H1 (cell line): Measurements from ENCODE around the gene RGR. TPM values are rescaled to one million over a fixed set of nuclear protein-coding genes. Genes with fewer than 3 reads are reported as not detected.

Experiments used
- CTCF ChIA-PET: fragments of 300-600 bp; sonication (Branson Sonifier 250); formaldehyde crosslinking; loops from one replicate; lab custom pipeline; 2021; ENCODE audit not compliant: partially characterized antibody; lab: Charles Lee
- POLR2A ChIA-PET: fragments of 300-600 bp; sonication (Branson Sonifier 250); formaldehyde crosslinking; loops from one replicate; lab custom pipeline; 2021; ENCODE audit warnings: inconsistent platforms; ENCODE audit not compliant: partially characterized antibody; lab: Charles Lee
- DNase-seq, 2 experiments: peaks; one replicate each; pipeline versions ENCODE4 v3.0.0 to v3.0.0-alpha.2; 2010 to 2022; ENCODE audit warnings: low spot score in 2 of 2, low read depth in 1 of 2, mixed read lengths in 1 of 2
- FAIRE-seq: peaks from 2 replicates; lab custom pipeline; 2011; peaks lifted over from hg19 to GRCh38; lab: Jason Lieb, UNC
- H2AFZ ChIP-seq: 2 replicates; pipeline ENCODE4 v1.8.1; 2012; ENCODE audit warnings: low read length, inconsistent platforms
- H2AK5ac ChIP-seq: 2 replicates; pipeline ENCODE4 v1.6.1; 2013; ENCODE audit warnings: low read depth, low read length
- H2BK120ac ChIP-seq: replicated peaks from 2 replicates; pipeline ENCODE3; 2013; ENCODE audit warnings: low read depth, low read length, inconsistent platforms
- H2BK12ac ChIP-seq: 2 replicates; pipeline ENCODE4 v1.6.1; 2013; ENCODE audit warnings: low read depth, low read length
- H2BK15ac ChIP-seq: 2 replicates; pipeline ENCODE4 v1.6.1; 2013; ENCODE audit warnings: low read length
- H2BK20ac ChIP-seq: 2 replicates; pipeline ENCODE4 v1.6.1; 2013; ENCODE audit warnings: low read length
- H2BK5ac ChIP-seq: 2 replicates; pipeline ENCODE4 v1.6.1; 2013; ENCODE audit warnings: low read depth, low read length
- H3K14ac ChIP-seq: 2 replicates; pipeline ENCODE4 v1.6.1; 2013; ENCODE audit warnings: inconsistent platforms; ENCODE audit not compliant: insufficient read length
- H3K18ac ChIP-seq: 2 replicates; pipeline ENCODE4 v1.6.1; 2013; ENCODE audit warnings: low read length; ENCODE audit errors: extremely low read depth
- H3K23ac ChIP-seq: 2 replicates; pipeline ENCODE4 v1.6.1; 2013; ENCODE audit warnings: inconsistent platforms; ENCODE audit not compliant: insufficient read length
- H3K23me2 ChIP-seq: 2 replicates; pipeline ENCODE4 v1.6.1; 2013; ENCODE audit warnings: low read depth, low read length
- H3K27ac ChIP-seq: 2 replicates; pipeline ENCODE4 v1.6.1; 2011; ENCODE audit warnings: low read depth, low read length, inconsistent platforms
- H3K27me3 ChIP-seq, 4 experiments: replicated peaks in 1 of 4; 1 replicate in 1 of 4; 2 replicates in 3 of 4; pipeline versions ENCODE4 v1.6.1 to v1.8.1; 2011 to 2013; ENCODE audit warnings: low read length in 3 of 4, mild to moderate bottlenecking in 3 of 4, inconsistent platforms in 2 of 4, mixed read lengths in 2 of 4, moderate library complexity in 1 of 4; ENCODE audit not compliant: control insufficient read depth in 3 of 4, insufficient read depth in 3 of 4; ENCODE audit errors: extremely low read depth in 1 of 4
- H3K36me3 ChIP-seq, 4 experiments: 2 replicates each; pipeline versions ENCODE4 v1.6.1 to v1.8.1; 2011 to 2013; ENCODE audit warnings: mild to moderate bottlenecking in 4 of 4, low read length in 3 of 4, moderate library complexity in 2 of 4, control low read depth in 1 of 4, inconsistent platforms in 1 of 4; ENCODE audit not compliant: insufficient read depth in 4 of 4, control insufficient read depth in 2 of 4
- H3K4ac ChIP-seq: replicated peaks from 2 replicates; pipeline ENCODE3; 2013; ENCODE audit warnings: low read length, low read depth, mixed read lengths, inconsistent platforms; ENCODE audit not compliant: insufficient read length
- H3K4me1 ChIP-seq, 4 experiments: replicated peaks in 1 of 4; 1 replicate in 1 of 4; 2 replicates in 3 of 4; pipeline versions ENCODE4 v1.6.1 to v1.8.1; 2011 to 2013; ENCODE audit warnings: low read length in 3 of 4, inconsistent platforms in 2 of 4, mixed read lengths in 1 of 4; ENCODE audit not compliant: insufficient read depth in 4 of 4, control insufficient read depth in 3 of 4
- H3K4me2 ChIP-seq, 2 experiments: 2 replicates each; pipeline versions ENCODE4 v1.6.1 to v1.8.1; 2011 to 2013; ENCODE audit warnings: low read depth in 2 of 2, low read length in 2 of 2, control low read depth in 1 of 2, inconsistent platforms in 1 of 2, mild to moderate bottlenecking in 1 of 2; ENCODE audit not compliant: insufficient read depth in 1 of 2
- H3K4me3 ChIP-seq, 4 experiments: fragments of 200-600, 300-600 bp in 1 of 4; sonication (generic), shearing (Covaris generic), sonication (Bioruptor Twin) in 1 of 4; 2 replicates each; pipeline versions ENCODE4 v1.5.1 to v1.8.1; 2011 to 2016; ENCODE audit warnings: low read length in 4 of 4, low read depth in 3 of 4, control low read depth in 2 of 4, inconsistent platforms in 2 of 4, mild to moderate bottlenecking in 2 of 4, mixed read lengths in 1 of 4, moderate library complexity in 1 of 4; ENCODE audit not compliant: insufficient read depth in 2 of 4; ENCODE audit errors: extremely low read depth in 1 of 4
- H3K56ac ChIP-seq: replicated peaks from 2 replicates; pipeline ENCODE3; 2013; ENCODE audit warnings: low read depth, mild to moderate bottlenecking, mixed read lengths, low read length, inconsistent platforms; ENCODE audit not compliant: insufficient read length
- H3K79me1 ChIP-seq: 2 replicates; pipeline ENCODE4 v1.6.1; 2013; ENCODE audit warnings: low read depth, low read length, control low read depth
- H3K79me2 ChIP-seq, 2 experiments: 2 replicates each; pipeline versions ENCODE4 v1.6.1 to v1.8.1; 2012 to 2013; ENCODE audit warnings: low read length in 2 of 2, mild to moderate bottlenecking in 2 of 2, inconsistent platforms in 1 of 2; ENCODE audit not compliant: insufficient read depth in 2 of 2, control insufficient read depth in 1 of 2
- H3K9ac ChIP-seq, 4 experiments: replicated peaks in 1 of 4; 1 replicate in 1 of 4; 2 replicates in 3 of 4; pipeline versions ENCODE4 v1.6.1 to v1.8.1; 2011 to 2013; ENCODE audit warnings: low read depth in 3 of 4, low read length in 3 of 4, control low read depth in 2 of 4, mild to moderate bottlenecking in 2 of 4, moderate library complexity in 2 of 4, inconsistent platforms in 1 of 4; ENCODE audit errors: extremely low read depth in 1 of 4
- H3K9me3 ChIP-seq, 2 experiments: 2 replicates each; pipeline versions ENCODE4 v1.6.1 to v1.8.1; 2012 to 2013; ENCODE audit warnings: mild to moderate bottlenecking in 2 of 2, moderate library complexity in 2 of 2, control low read depth in 1 of 2, inconsistent platforms in 1 of 2, low read depth in 1 of 2, low read length in 1 of 2, mixed read lengths in 1 of 2; ENCODE audit not compliant: insufficient read depth in 2 of 2
- H4K20me1 ChIP-seq, 2 experiments: replicated peaks in 1 of 2; 2 replicates each; pipeline versions ENCODE3 to v1.8.1; 2011 to 2013; ENCODE audit warnings: inconsistent platforms in 2 of 2, low read length in 2 of 2, mild to moderate bottlenecking in 1 of 2; ENCODE audit not compliant: insufficient read depth in 2 of 2, control insufficient read depth in 1 of 2
- H4K5ac ChIP-seq: 2 replicates; pipeline ENCODE4 v1.6.1; 2013; ENCODE audit warnings: low read length, low read depth, mixed read lengths, inconsistent platforms; ENCODE audit not compliant: insufficient read length
- H4K8ac ChIP-seq: 2 replicates; pipeline ENCODE4 v1.8.0; 2013; ENCODE audit warnings: mild to moderate bottlenecking, moderate library complexity, low read length, inconsistent platforms; ENCODE audit not compliant: insufficient read depth; ENCODE audit errors: extremely low read depth
- H4K91ac ChIP-seq: replicated peaks from 2 replicates; pipeline ENCODE3; 2013; ENCODE audit warnings: low read length, mixed read lengths, inconsistent platforms; ENCODE audit not compliant: insufficient read length
- EP300 ChIP-seq, 2 experiments: IDR thresholded peaks; 1 replicate in 1 of 2; 2 replicates in 1 of 2; pipeline ENCODE4 v1.6.1; 2011 to 2012; ENCODE audit warnings: low read depth in 2 of 2, low read length in 2 of 2, mild to moderate bottlenecking in 2 of 2, borderline replicate concordance in 1 of 2, inconsistent platforms in 1 of 2, moderate library complexity in 1 of 2
- GTF2F1 ChIP-seq: IDR thresholded peaks from 2 replicates; pipeline ENCODE4 v1.6.1; 2012; ENCODE audit warnings: low read depth, low read length, improper control_type of control experiment, borderline replicate concordance
- NRF1 ChIP-seq: IDR thresholded peaks from 2 replicates; pipeline ENCODE4 v1.6.1; 2011; ENCODE audit warnings: mild to moderate bottlenecking, low read depth, low read length, improper control_type of control experiment
- WGBS, 2 experiments: shearing (Covaris generic) in 1 of 2; methylation state at CpG; one replicate each; pipeline versions ENCODE4 v1.1.6 to v1.1.7; 2013 to 2015; ENCODE audit warnings: low lambda C conversion rate in 2 of 2, mixed read lengths in 2 of 2, inconsistent platforms in 1 of 2, low coverage in 1 of 2, missing lambda C conversion rate in 1 of 2; ENCODE audit not compliant: insufficient replicate concordance in 2 of 2, insufficient coverage in 1 of 2, insufficient read length in 1 of 2; ENCODE audit errors: extremely low coverage in 1 of 2, missing lambda C conversion rate in 1 of 2; 5-methylcytosine and 5-hydroxymethylcytosine counted together
- polyA plus RNA-seq, 7 experiments: library from polyadenylated mRNA; depleted of rRNA in 3 of 7; stranded (reverse) in 5 of 7; unstranded in 2 of 7; fragments of >200 nt in 5 of 7; fragments of 200-250 nt in 2 of 7; gene quantifications; 1 replicate in 5 of 7; 2 replicates in 1 of 7; 4 replicates in 1 of 7; pipeline versions ENCODE4 v1.2.1 to v1.2.3, GENCODE V29; 2011 to 2013; ENCODE audit warnings: missing spikeins in 2 of 7, mixed read lengths in 2 of 7
- total RNA-seq: library from RNA; stranded (reverse); fragmentation: NEBNext Ultra II Directional; extraction: Animal tissue kit (Norgen Biotek cat#: 25700); gene quantifications from 2 replicates; pipeline ENCODE4 v1.2.1, GENCODE V29; 2021
- TF ChIP-seq, protein P1 (sequence below): IDR thresholded peaks from 2 replicates; pipeline ENCODE4 v1.6.1; 2011; ENCODE audit warnings: low read length, improper control_type of control experiment
- TF ChIP-seq, protein P2 (sequence below): IDR thresholded peaks from 2 replicates; pipeline ENCODE4 v1.6.1; 2011; ENCODE audit warnings: low read depth, mild to moderate bottlenecking, low read length; ENCODE audit not compliant: insufficient read depth

Gene RGR
- total and polyA plus RNA-seq, 2 of the 8 experiments (the other 6 are each of a cell fraction or from before 2014, with no cell fraction given): not detected

DNA sequence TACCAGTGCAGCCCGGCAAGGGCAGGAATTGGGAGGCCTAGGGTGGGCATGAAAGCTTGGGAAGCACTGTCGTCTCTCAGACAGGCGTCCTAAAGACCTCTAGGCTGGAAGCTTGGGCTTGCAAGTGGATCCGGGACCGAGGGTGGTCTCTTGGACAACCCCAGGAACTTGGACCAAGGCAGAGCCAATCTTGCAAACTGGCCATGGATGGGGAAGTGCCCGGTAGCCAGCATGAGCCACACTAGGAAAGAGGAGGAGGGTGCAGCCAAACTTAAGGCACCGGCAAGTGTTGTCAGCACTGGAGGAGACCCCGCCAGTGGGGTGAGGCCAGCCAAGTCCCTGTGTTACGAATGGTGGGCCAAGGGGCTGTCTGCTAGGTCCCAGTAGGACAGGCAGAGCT is 28.0 kb upstream of the RGR start:
- Histone ChIP-seq H2BK120ac (no peak overlapping the region), H2BK15ac (no peak overlapping the region), H3K27me3 (no peaks in the 10 kb centered on the region), H3K23me2 (no peaks in the 10 kb centered on the region), H2BK20ac (no peak overlapping the region), H3K9me3 (no peaks in the 10 kb centered on the region), H3K4me2 (no peak overlapping the region), H4K91ac (no peak overlapping the region), H3K23ac (no peak overlapping the region), H2BK12ac (no peak overlapping the region), H3K56ac (no peak overlapping the region), H4K20me1 (no peaks in the 10 kb centered on the region), H2AK5ac (no peak overlapping the region), H3K79me1 (no peaks in the 10 kb centered on the region), H3K14ac (no peak overlapping the region), H4K8ac (no peak overlapping the region), H3K9ac (no peak overlapping the region), H3K18ac (no peak overlapping the region), H3K4ac (no peak overlapping the region), H2BK5ac (no peak overlapping the region), H3K36me3 (no peaks in the 10 kb centered on the region), H2AFZ (no peak overlapping the region), H4K5ac (no peak overlapping the region), H3K4me3 (no peak overlapping the region), H3K27ac (no peak overlapping the region), H3K79me2 (no peaks in the 10 kb centered on the region), H3K4me1 (peaks cover 0 to 4% (median 0%) of the 10 kb centered on the region in 4 experiments; a peak in 1 of 7 replicates)
- CTCF ChIA-PET: interaction anchor here (0.6 to 8.8 kb wide), 14 partner anchors 9 to 77 kb away, joined by 3 to 113 read pairs (median 4); partner anchors contain the start of genes LRIT2 and RGR
- POLR2A ChIA-PET: no interaction called here
- 90% methylated on average over 9 of the region's 9 CpGs; no CpG with 5 or more reads in 1 of the 2 experiments for WGBS, 2 experiments
- DNase-seq: no peak
- no peak for FAIRE-seq
- TF ChIP-seq, protein P1, sequence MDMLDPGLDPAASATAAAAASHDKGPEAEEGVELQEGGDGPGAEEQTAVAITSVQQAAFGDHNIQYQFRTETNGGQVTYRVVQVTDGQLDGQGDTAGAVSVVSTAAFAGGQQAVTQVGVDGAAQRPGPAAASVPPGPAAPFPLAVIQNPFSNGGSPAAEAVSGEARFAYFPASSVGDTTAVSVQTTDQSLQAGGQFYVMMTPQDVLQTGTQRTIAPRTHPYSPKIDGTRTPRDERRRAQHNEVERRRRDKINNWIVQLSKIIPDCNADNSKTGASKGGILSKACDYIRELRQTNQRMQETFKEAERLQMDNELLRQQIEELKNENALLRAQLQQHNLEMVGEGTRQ: no peak
- TF ChIP-seq NRF1 (no peak), EP300 (IDR thresholded peaks at IDR 0.05; ENCODE audit: borderline replicate concordance in 1 of 2, low read depth in 2 of 2, low read length in 2 of 2) (no peak), GTF2F1 (no peak)
- TF ChIP-seq, protein P2, sequence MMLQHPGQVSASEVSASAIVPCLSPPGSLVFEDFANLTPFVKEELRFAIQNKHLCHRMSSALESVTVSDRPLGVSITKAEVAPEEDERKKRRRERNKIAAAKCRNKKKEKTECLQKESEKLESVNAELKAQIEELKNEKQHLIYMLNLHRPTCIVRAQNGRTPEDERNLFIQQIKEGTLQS: no peak
